Prostate gland (tissue), 2 donors: ENCODE results near the gene RNF148. TPM values are rescaled to one million over a fixed set of nuclear protein-coding genes. Genes with fewer than 3 reads are reported as not detected.
"Not testable (repeated sequence)": the region's sequence is repeated elsewhere in the genome, so short reads cannot be mapped to it uniquely, and the experiment has no call there.

Experiments used
- DNase-seq: peaks from one replicate; pipeline ENCODE4 v3.0.0-alpha.2; 2019; ENCODE audit warnings: low spot score
- H3K27ac ChIP-seq, 2 donors: fragments of 200-600 bp; sonication (generic); 2 replicates each; pipeline ENCODE4 v1.5.1; 2017 to 2019
- H3K27me3 ChIP-seq: fragments of 200-600 bp; sonication (generic); replicated peaks from 2 replicates; pipeline ENCODE4 v1.5.1; 2019; ENCODE audit not compliant: insufficient read depth
- H3K36me3 ChIP-seq, 2 donors: fragments of 200-600 bp; sonication (generic); 1 replicate in 1 of 2; 2 replicates in 1 of 2; pipeline versions ENCODE4 v1.5.1 to v1.8.1; 2017 to 2019
- H3K4me1 ChIP-seq: fragments of 200-600 bp; sonication (generic); replicated peaks from 2 replicates; pipeline ENCODE4 v1.5.1; 2019
- H3K4me3 ChIP-seq, 2 donors: fragments of 200-600 bp; sonication (generic); 2 replicates each; pipeline ENCODE4 v1.5.1; 2017 to 2019
- H3K9me3 ChIP-seq: fragments of 200-600 bp; sonication (generic); 2 replicates; pipeline ENCODE4 v1.5.1; 2017
- CTCF ChIP-seq, 4 experiments: fragments of 200-600 bp in 2 of 4; fragments of 450-650 bp in 2 of 4; sonication (generic) in 2 of 4; IDR thresholded peaks; 1 replicate in 3 of 4; 2 replicates in 1 of 4; pipeline ENCODE4 v1.5.1; 2016 to 2019; ENCODE audit warnings: antibody characterized with exemption in 4 of 4, mild to moderate bottlenecking in 2 of 4, moderate library complexity in 2 of 4
- POLR2A ChIP-seq: fragments of 450-650 bp; IDR thresholded peaks from one replicate; pipeline ENCODE4 v1.6.1; 2016; ENCODE audit warnings: antibody characterized with exemption, mild to moderate bottlenecking
- POLR2AphosphoS5 ChIP-seq: sonication (generic); formaldehyde crosslinking; IDR thresholded peaks from one replicate; pipeline ENCODE4 v1.6.1; 2017; ENCODE audit warnings: antibody characterized with exemption
- WGBS: methylation state at CpG from one replicate; pipeline ENCODE4 v1.1.5; 2018; 5-methylcytosine and 5-hydroxymethylcytosine counted together
- intact Hi-C: fragments of 100-400 bp; cut with DNase I; formaldehyde crosslinking; loops from one replicate; pipeline ENCODE4 v1.14.2; 2022
- total RNA-seq, 2 donors: library from RNA; depleted of rRNA; stranded (reverse); fragments of >200 nt; gene quantifications; one replicate each; pipeline ENCODE4 v1.1.0, GENCODE V29; 2016

RNF148 gene
- total RNA-seq, 2 donors from 2014 or later = 2.9 to 3.4 TPM

DNA sequence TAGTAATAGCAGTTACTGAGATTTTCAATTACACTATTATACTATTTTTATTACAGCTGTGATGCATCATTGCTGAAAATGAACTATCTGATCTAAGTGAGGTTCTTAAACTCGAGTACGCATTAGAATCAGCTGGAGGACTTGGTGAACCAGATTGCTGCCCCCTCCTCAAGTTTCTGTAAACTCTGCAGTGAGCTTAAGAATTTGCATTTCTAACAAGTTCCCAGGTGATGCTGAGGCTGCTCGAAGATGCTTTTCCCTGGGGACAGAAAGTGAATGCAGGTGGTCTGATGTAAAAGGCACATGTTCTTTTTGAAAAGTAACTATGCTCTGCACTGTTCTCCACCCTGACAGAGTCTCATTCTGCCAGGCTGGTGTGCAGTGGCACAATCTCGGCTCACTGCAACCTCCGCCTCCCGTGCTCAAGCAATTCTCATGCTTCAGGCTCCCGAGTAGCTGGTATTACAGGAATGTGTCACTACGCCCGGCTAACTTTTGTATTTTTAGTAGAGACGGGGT lies 16.3 kb downstream of the RNF148 start:
- H3K27me3 ChIP-seq = no peaks in the 10 kb centered on the region
- no peaks in the 10 kb centered on the region for H3K9me3 ChIP-seq
- 84% methylated on average over 10 of the region's 10 CpGs for WGBS
- no peak for DNase-seq
- no peaks in the 10 kb centered on the region for H3K36me3 ChIP-seq
- intact Hi-C loops = loop anchor here (10.0 kb wide), 1 partner anchor 198 kb away; the partner anchor contains the start of gene CADPS2
- H3K4me3 ChIP-seq = no peak overlapping the region
- H3K27ac ChIP-seq = no peak overlapping the region
- TF ChIP-seq POLR2A = no peak
- TF ChIP-seq POLR2AphosphoS5 = no peak
- TF ChIP-seq CTCF (IDR thresholded peaks at IDR 0.05) = no peak
- H3K4me1 ChIP-seq = no peaks in the 10 kb centered on the region

DNA sequence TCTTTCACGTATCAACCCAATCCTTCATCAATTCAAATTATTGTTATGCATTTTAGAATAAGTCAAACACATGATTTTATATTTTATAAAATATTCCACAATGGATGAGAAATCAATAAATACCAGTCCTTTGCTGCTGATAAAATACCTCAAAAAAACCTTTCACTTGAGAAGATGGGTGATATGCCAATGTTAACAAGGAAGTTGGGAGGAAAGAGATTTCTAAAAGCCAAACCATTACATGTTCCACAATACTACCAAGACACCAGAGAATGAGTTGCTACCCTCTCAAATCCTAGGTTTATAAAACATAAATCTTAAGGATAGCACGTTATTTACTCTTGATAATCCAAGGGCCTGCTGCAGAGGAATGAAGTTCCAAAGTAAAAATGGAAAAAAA lies 18.2 kb downstream of the RNF148 start:
- no peaks in the 10 kb centered on the region for H3K4me1 ChIP-seq
- WGBS = 47% methylated on average over 2 of the region's 2 CpGs
- intact Hi-C loops = loop anchor here (10.0 kb wide), 1 partner anchor 200 kb away; the partner anchor contains the start of gene CADPS2
- H3K27me3 ChIP-seq = no peaks in the 10 kb centered on the region
- no peak overlapping the region for H3K27ac ChIP-seq
- no peak for DNase-seq
- no peaks in the 10 kb centered on the region for H3K9me3 ChIP-seq
- TF ChIP-seq POLR2A = no peak
- no peak for TF ChIP-seq CTCF (IDR thresholded peaks at IDR 0.05)
- no peak for TF ChIP-seq POLR2AphosphoS5
- no peak overlapping the region for H3K4me3 ChIP-seq
- H3K36me3 ChIP-seq = no peaks in the 10 kb centered on the region

- DNase-seq = no peak
- WGBS = 65% methylated on average over 8 of the region's 8 CpGs
- intact Hi-C loops = loop anchor here (10.0 kb wide), 1 partner anchor 202 kb away; the partner anchor contains the start of gene CADPS2
These were observed 19.7 kb downstream of the RNF148 start for GRCh38 chr7:122682815-122683550.

GRCh38 chr7:122681186-122681585 lies 21.5 kb downstream of the RNF148 start:
- WGBS = 94% methylated on average over 16 of the region's 16 CpGs

More at GRCh38 chr7:122682815-122683550, 19.7 kb downstream of the RNF148 start:
- Histone ChIP-seq H3K4me1 (no peaks in the 10 kb centered on the region), H3K27ac (no peak overlapping the region), H3K9me3 (no peaks in the 10 kb centered on the region), H3K4me3 (no peak overlapping the region), H3K27me3 (no peaks in the 10 kb centered on the region), H3K36me3 (no peaks in the 10 kb centered on the region)
- no peak for TF ChIP-seq POLR2AphosphoS5
- TF ChIP-seq CTCF (IDR thresholded peaks at IDR 0.05) = no peak
- TF ChIP-seq POLR2A = no peak

GRCh38 chr7:122679813-122680212 lies 22.9 kb downstream of the RNF148 start:
- WGBS = 68% methylated on average over 1 of the region's 1 CpG
- TF ChIP-seq POLR2AphosphoS5 (no peak), CTCF (IDR thresholded peaks at IDR 0.05) (no peak), POLR2A (no peak)
- no peaks in the 10 kb centered on the region for H3K4me1 ChIP-seq
- no peaks in the 10 kb centered on the region for H3K9me3 ChIP-seq
- H3K4me3 ChIP-seq = no peak overlapping the region
- H3K27ac ChIP-seq = peak overlapping the region in 1 of 2 donors; percentile 2
- H3K27me3 ChIP-seq = no peaks in the 10 kb centered on the region
- intact Hi-C loops = loop anchor here (10.0 kb wide), 1 partner anchor 205 kb away; the partner anchor contains the start of gene CADPS2
- DNase-seq = no peak
- H3K36me3 ChIP-seq = no peaks in the 10 kb centered on the region

More at GRCh38 chr7:122681186-122681585, 21.5 kb downstream of the RNF148 start:
- H3K27ac ChIP-seq, H3K4me3 ChIP-seq, H3K27me3 ChIP-seq, H3K4me1 ChIP-seq, H3K9me3 ChIP-seq, DNase-seq, H3K36me3 ChIP-seq: not testable (repeated sequence)
- intact Hi-C loops = loop anchor here (10.0 kb wide), 1 partner anchor 204 kb away; the partner anchor contains the start of gene CADPS2
